Testis (tissue), 3 donors: ENCODE results near the gene CRHR1. TPM values are rescaled to one million over a fixed set of nuclear protein-coding genes. Genes with fewer than 3 reads are reported as not detected.
A peak's percentile ranks its signal among the peaks of the same experiment; 100 is the strongest.

ENCODE experiments used
- DNase-seq: peaks from one replicate; pipeline ENCODE4 v3.0.0-alpha.2; 2019
- H3K27ac ChIP-seq, 2 donors: fragments of 200-600 bp; sonication (generic); one replicate each; pipeline ENCODE4 v1.5.1; 2019
- H3K27me3 ChIP-seq: fragments of 200-600 bp; sonication (generic); one replicate; pipeline ENCODE4 v1.5.1; 2019
- H3K36me3 ChIP-seq: fragments of 200-600 bp; sonication (generic); one replicate; pipeline ENCODE4 v1.5.1; 2017; ENCODE audit warnings: low read depth; ENCODE audit errors: missing control alignments
- H3K4me1 ChIP-seq: fragments of 200-600 bp; sonication (generic); one replicate; pipeline ENCODE4 v1.5.1; 2019
- H3K4me3 ChIP-seq, 2 donors: fragments of 200-600 bp; sonication (generic); one replicate each; pipeline ENCODE4 v1.5.1; 2017 to 2019
- H3K9me3 ChIP-seq: fragments of 200-600 bp; sonication (generic); one replicate; pipeline ENCODE4 v1.5.1; 2017
- POLR2A ChIP-seq: fragments of 450-650 bp; IDR thresholded peaks from one replicate; pipeline ENCODE4 v1.6.1; 2017; ENCODE audit warnings: antibody characterized with exemption, mild to moderate bottlenecking, moderate library complexity
- WGBS, 2 donors: methylation state at CpG; one replicate each; pipeline ENCODE4 v1.1.5; 2018; 5-methylcytosine and 5-hydroxymethylcytosine counted together
- intact Hi-C: fragments of 100-400 bp; cut with DNase I; formaldehyde crosslinking; loops from one replicate; pipeline ENCODE4 v1.15.1; 2023; ENCODE audit warnings: low total_unique reads
- polyA plus RNA-seq: library from polyadenylated mRNA; stranded (reverse); fragments of 350-450 nt; fragmentation: Illumina TruSeq; extraction: RNeasy Lipid Tissue Mini Kit (QIAGEN cat#74804); gene quantifications from one replicate; pipeline ENCODE4 v1.2.3, GENCODE V29; 2014; ENCODE audit warnings: low read depth, low replicate concordance; ENCODE audit not compliant: insufficient read depth
- total RNA-seq, 2 donors: library from RNA; depleted of rRNA; stranded (reverse); fragments of >200 nt; gene quantifications; one replicate each; pipeline ENCODE4 v1.2.3, GENCODE V29; 2016
- TF ChIP-seq, protein P1 (sequence below), 3 experiments: fragments of 450-650 bp in 2 of 3; fragments of 200-600 bp in 1 of 3; sonication (generic) in 1 of 3; IDR thresholded peaks; one replicate each; pipeline ENCODE4 v1.5.1; 2016 to 2019; ENCODE audit warnings: antibody characterized with exemption in 3 of 3, mild to moderate bottlenecking in 2 of 3, moderate library complexity in 1 of 3

Gene CRHR1
- total and polyA plus RNA-seq, 3 donors from 2014 or later: 0.55 to 1.9 (median 0.55) TPM

GRCh38 chr17:45757431-45758218 is 26.5 kb upstream of the CRHR1 start:
- Histone ChIP-seq H3K9me3 (no peaks in the 10 kb centered on the region), H3K4me1 (no peaks in the 10 kb centered on the region), H3K4me3 (no peak overlapping the region), H3K36me3 (no peaks in the 10 kb centered on the region), H3K27me3 (no peaks in the 10 kb centered on the region), H3K27ac (no peak overlapping the region)
- TF ChIP-seq, protein P1, sequence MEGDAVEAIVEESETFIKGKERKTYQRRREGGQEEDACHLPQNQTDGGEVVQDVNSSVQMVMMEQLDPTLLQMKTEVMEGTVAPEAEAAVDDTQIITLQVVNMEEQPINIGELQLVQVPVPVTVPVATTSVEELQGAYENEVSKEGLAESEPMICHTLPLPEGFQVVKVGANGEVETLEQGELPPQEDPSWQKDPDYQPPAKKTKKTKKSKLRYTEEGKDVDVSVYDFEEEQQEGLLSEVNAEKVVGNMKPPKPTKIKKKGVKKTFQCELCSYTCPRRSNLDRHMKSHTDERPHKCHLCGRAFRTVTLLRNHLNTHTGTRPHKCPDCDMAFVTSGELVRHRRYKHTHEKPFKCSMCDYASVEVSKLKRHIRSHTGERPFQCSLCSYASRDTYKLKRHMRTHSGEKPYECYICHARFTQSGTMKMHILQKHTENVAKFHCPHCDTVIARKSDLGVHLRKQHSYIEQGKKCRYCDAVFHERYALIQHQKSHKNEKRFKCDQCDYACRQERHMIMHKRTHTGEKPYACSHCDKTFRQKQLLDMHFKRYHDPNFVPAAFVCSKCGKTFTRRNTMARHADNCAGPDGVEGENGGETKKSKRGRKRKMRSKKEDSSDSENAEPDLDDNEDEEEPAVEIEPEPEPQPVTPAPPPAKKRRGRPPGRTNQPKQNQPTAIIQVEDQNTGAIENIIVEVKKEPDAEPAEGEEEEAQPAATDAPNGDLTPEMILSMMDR (IDR thresholded peaks at IDR 0.05): no peak
- TF ChIP-seq POLR2A: no peak
- intact Hi-C loops: no loop called here
- DNase-seq: no peak
- 86 to 88% methylated on average over 13 of the region's 13 CpGs for WGBS, 2 donors

DNA sequence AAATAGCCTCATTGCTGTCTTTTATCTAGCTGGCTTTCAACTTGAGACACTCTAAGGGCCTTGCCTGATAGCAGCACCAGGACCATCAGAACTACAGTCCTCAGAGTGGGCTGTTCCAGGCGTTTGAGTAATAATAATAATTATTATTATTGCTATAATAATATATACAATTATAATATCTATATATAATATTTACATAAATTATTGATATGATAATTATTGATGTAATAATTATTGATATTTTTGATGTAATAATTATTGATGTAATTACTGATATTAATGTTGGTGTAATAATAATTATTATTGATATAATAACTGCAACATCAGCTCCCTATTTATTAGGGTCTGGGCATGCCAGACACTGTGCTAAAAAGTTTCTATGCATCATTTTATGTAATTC is 25.6 kb upstream of the CRHR1 start:
- intact Hi-C loops: no loop called here
- no peak overlapping the region for H3K27ac ChIP-seq
- no peaks in the 10 kb centered on the region for H3K4me1 ChIP-seq
- H3K9me3 ChIP-seq: no peaks in the 10 kb centered on the region
- H3K4me3 ChIP-seq: no peak overlapping the region
- no peak for DNase-seq
- no peak for TF ChIP-seq POLR2A
- TF ChIP-seq, protein P1 (IDR thresholded peaks at IDR 0.05): no peak
- H3K36me3 ChIP-seq: no peaks in the 10 kb centered on the region
- H3K27me3 ChIP-seq: no peaks in the 10 kb centered on the region
- WGBS, 2 donors: 67 to 86% methylated on average over 1 of the region's 1 CpG

- Histone ChIP-seq H3K4me1 (no peaks in the 10 kb centered on the region), H3K4me3 (peak overlapping the region in 1 of 2 donors; percentile 36), H3K9me3 (no peaks in the 10 kb centered on the region), H3K36me3 (no peaks in the 10 kb centered on the region), H3K27me3 (no peaks in the 10 kb centered on the region), H3K27ac (no peak overlapping the region)
- intact Hi-C loops: no loop called here
- TF ChIP-seq, protein P1 (IDR thresholded peaks at IDR 0.05): no peak
- no peak for TF ChIP-seq POLR2A
- DNase-seq: no peak
- 70% methylated on average over 3 of the region's 3 CpGs for WGBS, 2 donors
Measured at GRCh38 chr17:45759761-45760160, 24.4 kb upstream of the CRHR1 start.

DNA sequence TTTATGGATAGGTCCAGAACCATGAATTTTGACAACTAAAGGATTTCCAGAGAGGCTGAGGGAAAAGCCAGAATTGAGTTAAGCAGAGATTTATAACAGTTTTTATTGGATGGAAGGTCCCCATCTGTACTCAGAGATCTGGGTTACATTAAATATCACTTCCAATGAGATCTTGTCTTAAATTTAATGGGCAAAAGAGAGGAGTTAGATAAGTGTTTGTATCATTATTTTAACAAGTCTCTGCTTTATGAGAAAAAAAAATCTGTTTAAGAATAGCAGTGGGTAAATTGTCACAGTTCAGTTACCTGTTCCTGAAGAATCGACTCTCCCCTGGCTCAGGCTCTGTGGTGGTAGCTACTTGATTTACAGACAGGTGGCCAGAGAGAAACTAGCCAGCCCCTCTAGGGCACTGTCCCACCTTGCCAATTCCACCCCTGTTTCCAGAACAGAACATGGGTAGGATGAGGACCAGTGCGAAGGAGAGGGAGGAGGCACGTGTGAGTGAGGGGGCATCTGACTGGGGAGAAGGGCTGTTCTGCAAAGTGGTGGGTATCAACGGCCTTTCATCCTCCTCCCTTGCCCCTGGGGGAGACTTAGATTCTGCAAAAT is 22.1 kb upstream of the CRHR1 start:
- no peak for TF ChIP-seq POLR2A
- TF ChIP-seq, protein P1 (IDR thresholded peaks at IDR 0.05): no peak
- Histone ChIP-seq H3K27ac (no peak overlapping the region), H3K9me3 (no peaks in the 10 kb centered on the region), H3K27me3 (no peaks in the 10 kb centered on the region), H3K36me3 (no peaks in the 10 kb centered on the region), H3K4me3 (no peak overlapping the region), H3K4me1 (no peaks in the 10 kb centered on the region)
- DNase-seq: no peak
- intact Hi-C loops: no loop called here
- 73 to 79% methylated on average over 4 of the region's 4 CpGs for WGBS, 2 donors
